GM18502 (cell line): ENCODE measurements around the gene HYCC2.
"Not testable (repeated sequence)": the region's sequence is repeated elsewhere in the genome, so short reads cannot be mapped to it uniquely, and the experiment has no call there.

ENCODE experiments used
- ATAC-seq: cut with Tn5 transposase; IDR thresholded peaks from one replicate; pipeline ENCODE4 v1.9.1; 2021; ENCODE audit warnings: mild to moderate bottlenecking; ENCODE audit not compliant: unreplicated experiment, poor library complexity

HYCC2 gene

GRCh38 chr2:201073071-201073470, 1.6 kb upstream of the HYCC2 start:
- no peak for ATAC-seq

GRCh38 chr2:201072201-201072530, 695 bp upstream of the HYCC2 start:
- ATAC-seq, result peak; percentile 8

- ATAC-seq, result peak; percentile 34
Observed at GRCh38 chr2:201070948-201071478, 458 bp downstream of the HYCC2 start.

GRCh38 chr2:201064797-201065329, 6.6 kb downstream of the HYCC2 start:
- no peak for ATAC-seq

GRCh38 chr2:201063516-201063915, 8.0 kb downstream of the HYCC2 start:
- ATAC-seq, result not testable (repeated sequence)

- ATAC-seq, result no peak
Observed at GRCh38 chr2:201059961-201060755, 11.3 kb downstream of the HYCC2 start.

GRCh38 chr2:201058914-201059313, 12.6 kb downstream of the HYCC2 start:
- ATAC-seq, result no peak

GRCh38 chr2:201057715-201058248, 13.7 kb downstream of the HYCC2 start:
- ATAC-seq, result no peak

- no peak for ATAC-seq
Observed at GRCh38 chr2:201057087-201057521, 14.4 kb downstream of the HYCC2 start.

GRCh38 chr2:201049455-201049854, 22.0 kb downstream of the HYCC2 start:
- ATAC-seq, result no peak

GRCh38 chr2:201046881-201047280, 24.6 kb downstream of the HYCC2 start:
- ATAC-seq, result no peak

GRCh38 chr2:201043050-201043449, 28.4 kb downstream of the HYCC2 start:
- ATAC-seq, result not testable (repeated sequence)

GRCh38 chr2:201042451-201042850, 29.0 kb downstream of the HYCC2 start:
- not testable (repeated sequence) for ATAC-seq

GRCh38 chr2:201040867-201041628, 30.4 kb downstream of the HYCC2 start:
- no peak for ATAC-seq

- ATAC-seq, result no peak
Observed at GRCh38 chr2:201038855-201039254, 32.6 kb downstream of the HYCC2 start.

GRCh38 chr2:201038361-201038760, 33.1 kb downstream of the HYCC2 start:
- ATAC-seq, result not testable (repeated sequence)

- not testable (repeated sequence) for ATAC-seq
Observed at GRCh38 chr2:201034355-201034754, 37.1 kb downstream of the HYCC2 start.

- ATAC-seq, result no peak
Observed at GRCh38 chr2:201024518-201024917, 47.0 kb downstream of the HYCC2 start.

- ATAC-seq, result no peak
Observed at GRCh38 chr2:201021914-201022313, 49.6 kb downstream of the HYCC2 start.
